ENCODE results near the gene EDC3. TPM values are rescaled to one million over a fixed set of nuclear protein-coding genes. Genes with fewer than 3 reads are reported as not detected.

Gene EDC3
- total and polyA plus RNA-seq, 2 of the 4 experiments (the other 2 are of a cell fraction): 16.8 to 38.0 TPM

DNA sequence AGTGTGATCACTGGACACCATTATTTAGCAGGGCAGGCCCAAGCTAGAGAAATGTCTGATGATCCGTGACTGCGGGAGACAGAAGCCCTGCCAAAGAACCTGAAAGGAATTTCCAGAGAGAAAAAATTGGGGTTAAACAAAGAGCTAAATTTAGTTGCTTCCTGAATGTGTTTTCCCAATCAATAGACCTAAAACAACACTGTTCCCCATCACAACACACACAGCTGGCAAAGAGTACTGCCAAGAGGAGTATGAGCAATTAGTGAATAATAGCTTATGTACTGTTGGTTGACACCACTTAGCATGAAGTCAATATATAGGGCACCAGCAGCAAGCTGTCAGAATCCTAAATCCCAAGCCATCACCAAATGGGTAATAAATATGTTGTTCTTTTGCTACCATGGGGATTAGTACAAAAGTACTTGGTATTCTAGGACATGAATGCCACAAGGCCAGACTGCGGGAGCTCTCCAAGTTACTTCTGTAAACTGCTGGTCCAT, 44.5 kb downstream of the EDC3 start:
- no peak overlapping the region for H2BK20ac ChIP-seq (ENCODE audit: low read depth, low read length)
- no peak overlapping the region for H2AFZ ChIP-seq (replicated peaks; ENCODE audit: low read length, poor library complexity)
- intact Hi-C loops (cut with micrococcal nuclease) (no loop called here), in situ Hi-C loops (cut with MboI; ENCODE audit: low sequenced_read_pairs) (no loop called here), dilution Hi-C loops (cut with HindIII; ENCODE audit: low sequenced_read_pairs, unreplicated experiment) (no loop called here)
- CTCF ChIA-PET: no interaction called here
- no peak overlapping the region for H3K14ac ChIP-seq (replicated peaks; ENCODE audit: low read depth, low read length)
- H3K9me1 ChIP-seq (ENCODE audit: insufficient read depth, low read length): peaks cover 13% of the 10 kb centered on the region; the same call in 1 of the 2 replicates
- no peak overlapping the region for H2BK120ac ChIP-seq (ENCODE audit: low read depth, low read length)
- no peak overlapping the region for H3K23ac ChIP-seq (ENCODE audit: low read depth, low read length)
- no peak overlapping the region for H3K18ac ChIP-seq (ENCODE audit: low read depth, low read length)
- H2AK9ac ChIP-seq (replicated peaks; ENCODE audit: low read depth, low read length, poor library complexity): no peak overlapping the region
- no peak overlapping the region for H2BK15ac ChIP-seq (ENCODE audit: low read depth, low read length)
- H4K5ac ChIP-seq (ENCODE audit: low read depth, low read length): no peak overlapping the region
- no peak overlapping the region for H3K9ac ChIP-seq (ENCODE audit: low read depth, low read length)
- no peak overlapping the region for H3K4me3 ChIP-seq (ENCODE audit: insufficient read depth, low read depth, low read length)
- no peak overlapping the region for H3K4me2 ChIP-seq (ENCODE audit: low read depth, low read length)
- H4K91ac ChIP-seq (ENCODE audit: insufficient read depth, low read depth, low read length): no peak overlapping the region
- peaks cover 4% of the 10 kb centered on the region; the same call in 1 of the 2 replicates for H3K4me1 ChIP-seq (ENCODE audit: control insufficient read depth, insufficient read depth, low read length)
- H4K20me1 ChIP-seq (ENCODE audit: insufficient read depth, low read length): peaks cover 49% of the 10 kb centered on the region
- H3K9me3 ChIP-seq (ENCODE audit: control insufficient read depth, insufficient read depth, low read length): no peaks in the 10 kb centered on the region
- TF ChIP-seq MAZ (IDR thresholded peaks at IDR 0.05; ENCODE audit: borderline replicate concordance, low read depth, low read length) (no peak), RFX5 (IDR thresholded peaks at IDR 0.05; ENCODE audit: low read depth, low read length) (no peak), POLR2A (IDR thresholded peaks at IDR 0.05; ENCODE audit: low read depth, low read length) (no peak), USF2 (IDR thresholded peaks at IDR 0.05; ENCODE audit: low read depth, low read length) (no peak), RAD21 (IDR thresholded peaks at IDR 0.05; ENCODE audit: low read length) (no peak), MXI1 (IDR thresholded peaks at IDR 0.05; ENCODE audit: borderline replicate concordance, low read depth, low read length) (no peak), NFE2L2 (IDR thresholded peaks at IDR 0.05; ENCODE audit: low read depth, low read length) (no peak), BHLHE40 (IDR thresholded peaks at IDR 0.05; ENCODE audit: low read depth, low read length) (no peak), RCOR1 (IDR thresholded peaks at IDR 0.05; ENCODE audit: insufficient replicate concordance, low read length) (no peak), CEBPB (IDR thresholded peaks at IDR 0.05; ENCODE audit: low read depth, low read length) (no peak), CHD1 (IDR thresholded peaks at IDR 0.05; ENCODE audit: low read depth, low read length) (no peak), FOS (IDR thresholded peaks at IDR 0.05; ENCODE audit: low read depth, low read length) (no peak), MAFK (IDR thresholded peaks at IDR 0.05; ENCODE audit: low read depth, low read length) (no peak)
- TF ChIP-seq, protein P1, sequence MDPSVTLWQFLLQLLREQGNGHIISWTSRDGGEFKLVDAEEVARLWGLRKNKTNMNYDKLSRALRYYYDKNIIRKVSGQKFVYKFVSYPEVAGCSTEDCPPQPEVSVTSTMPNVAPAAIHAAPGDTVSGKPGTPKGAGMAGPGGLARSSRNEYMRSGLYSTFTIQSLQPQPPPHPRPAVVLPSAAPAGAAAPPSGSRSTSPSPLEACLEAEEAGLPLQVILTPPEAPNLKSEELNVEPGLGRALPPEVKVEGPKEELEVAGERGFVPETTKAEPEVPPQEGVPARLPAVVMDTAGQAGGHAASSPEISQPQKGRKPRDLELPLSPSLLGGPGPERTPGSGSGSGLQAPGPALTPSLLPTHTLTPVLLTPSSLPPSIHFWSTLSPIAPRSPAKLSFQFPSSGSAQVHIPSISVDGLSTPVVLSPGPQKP (IDR thresholded peaks at IDR 0.05; ENCODE audit: borderline replicate concordance, low read depth, low read length): no peak
- TF ChIP-seq, protein P2, sequence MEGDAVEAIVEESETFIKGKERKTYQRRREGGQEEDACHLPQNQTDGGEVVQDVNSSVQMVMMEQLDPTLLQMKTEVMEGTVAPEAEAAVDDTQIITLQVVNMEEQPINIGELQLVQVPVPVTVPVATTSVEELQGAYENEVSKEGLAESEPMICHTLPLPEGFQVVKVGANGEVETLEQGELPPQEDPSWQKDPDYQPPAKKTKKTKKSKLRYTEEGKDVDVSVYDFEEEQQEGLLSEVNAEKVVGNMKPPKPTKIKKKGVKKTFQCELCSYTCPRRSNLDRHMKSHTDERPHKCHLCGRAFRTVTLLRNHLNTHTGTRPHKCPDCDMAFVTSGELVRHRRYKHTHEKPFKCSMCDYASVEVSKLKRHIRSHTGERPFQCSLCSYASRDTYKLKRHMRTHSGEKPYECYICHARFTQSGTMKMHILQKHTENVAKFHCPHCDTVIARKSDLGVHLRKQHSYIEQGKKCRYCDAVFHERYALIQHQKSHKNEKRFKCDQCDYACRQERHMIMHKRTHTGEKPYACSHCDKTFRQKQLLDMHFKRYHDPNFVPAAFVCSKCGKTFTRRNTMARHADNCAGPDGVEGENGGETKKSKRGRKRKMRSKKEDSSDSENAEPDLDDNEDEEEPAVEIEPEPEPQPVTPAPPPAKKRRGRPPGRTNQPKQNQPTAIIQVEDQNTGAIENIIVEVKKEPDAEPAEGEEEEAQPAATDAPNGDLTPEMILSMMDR (conservative IDR thresholded peaks at IDR 0.05; ENCODE audit: low read depth, low read length): no peak
- no peak overlapping the region for H3K56ac ChIP-seq (ENCODE audit: extremely low read depth, insufficient read depth, low read length)
- H3K27me3 ChIP-seq (ENCODE audit: control insufficient read depth, insufficient read depth, low read length): no peaks in the 10 kb centered on the region
- H4K8ac ChIP-seq (ENCODE audit: low read depth in 2 of 2, low read length in 2 of 2): no peak overlapping the region
- no peak overlapping the region for H3K4ac ChIP-seq (ENCODE audit: low read depth, low read length)
- DNase-seq: no peak
- H3K36me3 ChIP-seq (ENCODE audit: control insufficient read depth, insufficient read depth, low read length): peaks cover 10% of the 10 kb centered on the region
- WGBS, 2 experiments (ENCODE audit: extremely low coverage in 2 of 2, insufficient read length in 1 of 2): no CpG with 5 or more reads among the region's 3 CpGs
- BruUV-seq (replicated peaks): no TSS peak
- POLR2A ChIA-PET (ENCODE audit: unreplicated experiment): no interaction called here
- no peak overlapping the region for H3K27ac ChIP-seq (ENCODE audit: insufficient read depth, low read length)
- no peak for ATAC-seq (ENCODE audit: low read depth)
- no peak overlapping the region for H2AK5ac ChIP-seq (ENCODE audit: low read depth, low read length)
- no peak overlapping the region for H2BK5ac ChIP-seq (ENCODE audit: low read depth, low read length, poor library complexity, severe bottlenecking)
- H3K79me1 ChIP-seq (ENCODE audit: low read depth in 1 of 2, low read length in 2 of 2): peaks cover 42 to 64% of the 10 kb centered on the region in 2 experiments

Data from IMR-90 (cell line).